HG03469 (cell line): ENCODE data around the gene ANAPC13.

Experiments used
- ATAC-seq: cut with Tn5 transposase; IDR thresholded peaks from one replicate; pipeline ENCODE4 v1.9.1; 2021; ENCODE audit warnings: mild to moderate bottlenecking, moderate library complexity, moderate number of reproducible peaks; ENCODE audit not compliant: unreplicated experiment

ANAPC13 gene, protein sequence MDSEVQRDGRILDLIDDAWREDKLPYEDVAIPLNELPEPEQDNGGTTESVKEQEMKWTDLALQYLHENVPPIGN

DNA sequence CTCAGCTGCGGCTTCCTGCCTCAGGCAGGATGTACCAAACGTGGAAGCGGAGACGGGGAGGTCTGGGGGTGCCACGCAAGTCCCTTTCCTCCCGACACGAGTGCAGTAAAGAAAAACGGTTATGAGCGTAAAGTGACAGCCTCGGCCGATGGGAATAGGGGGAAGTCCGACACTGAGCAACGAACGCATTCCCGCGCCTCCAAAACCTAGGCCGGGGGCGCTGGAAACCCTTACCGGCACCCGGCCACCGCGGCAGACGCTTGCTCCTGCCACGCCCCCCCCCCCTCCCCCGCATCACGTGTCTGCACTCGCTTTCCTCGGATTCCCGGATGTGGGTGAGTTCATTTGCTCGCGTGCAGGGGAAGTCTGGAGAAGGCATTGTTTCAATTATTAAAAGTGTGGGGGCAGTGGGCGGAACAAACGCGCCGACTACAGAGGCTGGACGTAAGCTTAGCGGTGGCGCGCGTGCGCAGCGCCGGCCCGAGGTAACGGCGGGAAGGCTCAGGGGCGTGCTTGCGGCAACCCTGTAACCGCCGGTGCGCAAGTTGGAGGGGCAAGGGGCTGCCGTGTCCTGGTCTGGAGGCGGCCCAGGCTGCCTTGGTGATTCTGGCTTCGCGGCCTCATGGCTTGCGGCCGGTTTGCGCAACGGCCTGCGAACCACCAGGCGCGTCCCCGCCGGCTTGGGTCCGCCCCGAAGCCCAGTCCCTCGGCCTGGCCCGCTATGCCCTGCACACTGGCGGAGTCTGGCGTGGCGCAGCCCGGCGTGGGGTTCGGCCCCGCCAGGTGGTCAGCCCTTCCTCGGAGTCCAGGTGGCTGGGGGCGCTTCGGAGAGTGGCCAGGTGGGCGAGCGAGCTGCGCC is at the start of gene ANAPC13, which contains the start of gene CEP63:
ANAPC13 (minus strand) TSS at position 268 of the 859 bp plus-strand sequence. CDS start 3,081 bp downstream, outside the sequence.
CEP63 (plus strand) TSS at position 340 of the 859 bp plus-strand sequence. CDS start 9,264 bp downstream, outside the sequence.
- peak; percentile 64 for ATAC-seq

DNA sequence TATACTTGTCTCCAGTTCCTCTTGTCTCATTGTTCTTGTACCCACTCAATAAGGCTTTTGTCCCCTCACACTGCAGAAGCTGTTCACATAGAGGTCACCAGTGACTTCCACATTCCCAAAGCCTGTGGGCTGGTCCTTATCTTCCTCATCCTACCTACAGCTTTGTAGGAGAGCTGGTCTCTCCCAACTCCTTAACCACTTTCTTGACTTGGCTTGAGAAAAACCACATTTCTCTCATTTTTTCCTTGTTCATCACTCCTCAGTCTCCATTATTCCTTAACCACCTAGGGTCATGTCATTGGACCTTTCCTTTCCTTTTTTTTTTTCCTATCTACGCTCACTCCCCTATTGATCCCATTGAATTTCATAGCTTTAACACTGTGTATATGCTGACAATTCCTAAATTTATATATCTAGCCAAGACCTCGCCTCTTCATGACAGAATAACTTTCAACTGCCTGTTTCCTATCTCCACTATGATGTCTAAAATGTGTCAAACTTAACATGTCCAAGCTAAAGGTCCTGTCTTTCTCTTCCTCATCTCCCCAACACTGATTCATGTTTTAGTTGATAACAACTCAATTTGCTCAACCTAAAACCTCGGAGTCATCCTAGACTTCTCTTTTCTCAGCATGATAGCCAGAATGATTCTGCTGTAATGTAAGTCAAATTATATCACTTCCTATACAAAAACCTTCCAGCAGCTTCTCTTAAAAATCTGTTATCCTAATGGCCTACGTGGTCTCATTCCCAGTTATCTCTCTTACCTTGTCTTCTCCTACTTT is 49.6 kb upstream of the ANAPC13 start:
- no peak for ATAC-seq

DNA sequence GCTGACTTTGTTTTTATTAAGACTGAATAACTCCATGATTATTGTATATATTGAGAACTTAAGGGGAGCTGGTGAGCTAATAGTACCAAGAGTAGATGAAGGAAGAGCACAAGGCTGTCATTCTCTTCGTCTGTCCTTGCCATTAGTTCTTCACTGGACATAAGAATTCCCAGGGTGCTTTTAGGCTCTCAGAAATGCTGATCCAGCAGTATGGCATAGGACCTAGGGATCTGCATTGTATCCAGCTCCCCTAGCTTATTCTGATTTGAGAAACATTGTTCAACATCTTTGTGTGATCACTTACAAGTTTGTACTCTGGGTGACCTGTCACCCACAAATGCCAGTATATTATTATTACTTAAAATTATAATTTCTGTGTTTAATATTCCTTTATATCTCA is 47.7 kb upstream of the ANAPC13 start:
- ATAC-seq, result no peak

DNA sequence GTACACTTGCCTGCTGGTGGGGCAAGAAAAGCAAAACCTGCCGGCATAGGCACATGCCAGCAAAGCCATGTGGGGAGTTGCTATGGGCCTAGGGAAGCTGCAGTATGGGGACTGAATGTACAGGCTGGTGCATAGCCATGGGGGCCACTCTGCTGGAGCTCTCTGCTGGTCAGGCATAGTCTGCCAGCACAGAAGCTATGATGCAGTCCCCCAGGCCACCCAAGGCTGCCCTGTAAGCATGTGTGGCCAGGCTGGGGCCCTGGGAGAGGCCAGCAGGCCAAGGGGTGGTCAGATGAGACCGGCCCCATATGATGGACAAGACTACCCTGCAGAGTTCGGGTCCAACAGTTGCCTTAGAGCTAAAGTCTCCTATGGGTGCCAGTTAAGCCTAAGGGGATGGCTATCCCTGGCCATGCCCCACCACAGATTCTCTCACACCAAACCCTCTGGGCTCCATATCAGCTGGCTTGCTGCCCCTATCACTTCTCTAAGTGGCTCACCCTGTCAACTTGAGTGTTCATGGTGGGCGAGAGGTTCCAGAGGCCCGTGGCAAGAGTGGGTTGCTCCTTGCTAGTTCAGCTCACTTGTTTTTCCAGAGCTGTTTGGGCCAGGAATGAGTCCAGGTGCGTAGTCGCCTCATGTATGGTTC is 41.9 kb upstream of the ANAPC13 start:
- no peak for ATAC-seq

DNA sequence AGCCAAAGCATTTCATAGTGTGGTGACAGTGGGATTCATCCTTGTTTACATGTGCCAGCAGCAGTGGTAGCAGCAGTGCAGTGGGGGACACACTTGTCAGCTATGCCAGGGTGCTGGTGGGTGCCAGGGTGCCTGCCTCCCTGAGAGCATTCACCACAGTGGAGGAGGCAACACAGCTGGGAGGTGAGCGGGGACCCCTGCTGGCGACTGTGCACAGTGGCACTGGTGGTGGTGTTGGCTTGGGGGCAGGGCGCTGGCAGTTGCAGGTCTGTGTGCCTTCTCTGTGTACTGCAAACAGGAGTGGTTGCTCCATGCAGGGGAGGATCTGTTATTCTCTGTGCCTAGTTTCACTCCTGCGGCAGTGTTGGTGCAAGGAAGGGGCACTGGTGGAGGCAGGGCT is 41.3 kb upstream of the ANAPC13 start:
- ATAC-seq, result no peak

DNA sequence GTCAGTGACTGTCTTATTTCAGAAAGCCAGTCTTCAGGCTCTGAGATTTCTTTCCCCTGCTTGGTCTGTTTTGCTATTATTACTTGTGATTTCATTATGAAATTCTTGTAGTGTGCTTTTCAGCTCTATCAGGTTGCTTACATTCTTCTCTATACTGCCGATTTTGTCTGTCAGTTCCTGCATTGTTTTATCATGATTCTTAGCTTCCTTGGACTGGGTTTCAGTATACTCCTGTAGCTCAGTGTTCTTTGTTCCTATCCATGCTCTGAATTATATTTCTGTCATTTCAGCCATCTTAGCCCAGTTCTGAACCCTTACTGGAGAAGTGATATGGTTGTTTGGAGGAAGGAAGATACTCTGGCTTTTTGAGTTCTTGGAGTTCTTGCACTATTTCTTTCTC is 40.5 kb upstream of the ANAPC13 start:
- no peak for ATAC-seq

DNA sequence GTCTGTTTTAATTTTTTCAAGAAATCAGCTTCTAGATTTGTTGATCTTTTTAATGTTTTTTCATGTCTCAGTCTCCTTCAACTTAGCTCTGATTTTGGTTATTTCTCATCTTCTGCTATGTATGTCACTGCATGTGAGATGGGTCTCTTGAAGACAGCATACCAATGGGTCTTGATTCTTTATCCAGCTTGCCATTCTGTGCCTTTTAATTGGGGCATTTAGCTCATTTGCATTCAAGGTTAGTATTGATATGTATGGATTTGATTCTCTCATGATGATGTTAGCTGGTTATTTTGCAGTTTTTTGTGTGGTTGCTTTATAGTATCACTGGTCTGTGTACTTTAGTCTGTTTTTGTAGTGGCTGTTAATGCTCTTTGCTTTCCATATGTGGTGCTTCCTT is 39.5 kb upstream of the ANAPC13 start:
- ATAC-seq, result no peak

DNA sequence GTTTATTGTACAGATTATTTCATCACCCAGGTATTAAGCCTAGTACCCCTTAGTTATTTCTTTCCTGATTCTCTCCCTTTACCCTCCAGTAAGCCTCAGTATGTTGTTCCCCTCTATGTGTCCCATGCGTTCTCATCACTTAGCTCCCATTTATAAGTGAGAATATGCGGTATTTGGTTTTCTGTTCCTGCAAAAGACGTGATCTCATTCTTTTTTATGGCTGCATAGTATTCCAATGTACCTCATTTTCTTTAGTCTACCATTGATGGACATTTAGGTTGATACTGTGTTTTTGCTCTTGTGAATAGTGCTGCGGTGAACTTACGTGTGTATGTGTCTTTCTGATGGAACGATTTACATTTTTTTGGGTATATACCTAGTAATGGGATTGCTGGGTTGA is 36.8 kb upstream of the ANAPC13 start:
- no peak for ATAC-seq

DNA sequence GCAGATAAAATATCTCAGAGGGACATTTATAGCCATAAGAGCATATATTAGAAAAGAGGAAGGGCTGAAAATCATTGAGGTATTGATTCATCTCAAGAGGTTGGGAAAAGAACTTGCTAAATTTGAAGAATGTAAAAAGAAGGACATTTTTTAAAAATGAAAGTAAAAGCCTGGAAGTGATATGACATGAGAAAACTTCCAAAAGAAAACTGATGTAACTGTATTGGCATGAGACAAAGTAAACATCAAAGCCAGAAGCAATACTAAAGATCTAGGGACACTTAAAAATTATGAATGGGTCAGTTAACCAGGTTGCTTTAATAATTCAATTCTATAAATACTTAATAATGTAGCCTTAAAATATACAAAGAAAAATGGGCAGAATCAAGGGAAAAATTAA is 32.0 kb upstream of the ANAPC13 start:
- no peak for ATAC-seq

DNA sequence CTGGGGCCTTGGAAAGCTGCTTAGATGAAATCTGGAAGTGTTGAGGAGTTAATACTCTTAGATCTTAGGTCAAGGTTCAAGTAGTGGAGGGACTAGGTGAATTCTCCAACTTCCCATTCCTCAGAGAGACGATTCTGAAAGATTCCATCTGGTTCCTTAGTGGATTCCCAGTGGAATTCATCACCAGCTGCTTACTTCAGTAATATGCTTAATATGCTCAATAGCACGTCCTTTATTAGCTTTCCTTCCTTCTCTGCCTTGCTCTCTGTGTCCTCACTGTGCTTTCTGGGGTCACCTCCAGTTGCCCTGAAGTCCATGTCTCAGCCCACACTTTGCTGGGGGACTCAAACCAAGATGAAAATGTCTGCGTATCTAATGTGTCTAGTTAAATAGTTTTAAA is 31.1 kb upstream of the ANAPC13 start:
- ATAC-seq, result no peak

DNA sequence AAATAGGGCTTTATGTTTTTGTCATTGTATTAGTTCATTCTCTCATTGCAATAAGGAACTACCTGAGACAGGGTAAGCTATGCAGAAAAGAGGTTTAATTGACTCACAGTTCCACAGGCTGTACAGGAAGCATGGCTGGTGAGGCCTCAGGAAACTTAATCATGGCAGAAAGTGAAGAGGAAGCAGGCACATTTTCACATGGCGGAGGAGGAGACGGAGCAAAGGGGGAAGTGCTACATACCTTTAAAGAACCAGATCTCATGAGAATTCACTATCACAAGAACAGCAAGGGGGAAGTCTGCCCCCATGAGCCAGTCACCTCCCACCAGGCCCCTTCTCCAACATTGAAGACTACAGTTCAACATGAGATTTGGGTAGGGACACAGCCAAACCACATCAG is 25.7 kb upstream of the ANAPC13 start:
- no peak for ATAC-seq

DNA sequence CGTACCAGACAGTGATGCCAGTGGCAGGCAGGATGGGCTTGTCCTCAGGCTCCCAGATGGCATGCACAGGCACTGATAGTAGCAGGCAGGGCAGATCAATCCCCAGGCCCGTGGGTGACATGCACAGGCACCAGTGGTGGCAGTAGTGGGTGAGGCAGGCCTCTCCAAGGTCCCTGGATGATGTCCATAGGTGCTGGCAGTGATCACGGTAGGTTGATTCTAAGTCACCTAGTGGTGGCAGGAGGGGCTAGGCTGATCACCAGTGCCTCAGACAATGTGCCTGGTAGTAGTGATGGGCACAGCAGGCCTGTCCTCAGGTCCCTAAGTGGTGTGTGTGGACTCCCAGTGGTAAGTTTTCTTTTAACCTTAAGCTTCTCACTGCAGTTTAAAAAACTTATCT is 19.7 kb upstream of the ANAPC13 start:
- no peak for ATAC-seq

DNA sequence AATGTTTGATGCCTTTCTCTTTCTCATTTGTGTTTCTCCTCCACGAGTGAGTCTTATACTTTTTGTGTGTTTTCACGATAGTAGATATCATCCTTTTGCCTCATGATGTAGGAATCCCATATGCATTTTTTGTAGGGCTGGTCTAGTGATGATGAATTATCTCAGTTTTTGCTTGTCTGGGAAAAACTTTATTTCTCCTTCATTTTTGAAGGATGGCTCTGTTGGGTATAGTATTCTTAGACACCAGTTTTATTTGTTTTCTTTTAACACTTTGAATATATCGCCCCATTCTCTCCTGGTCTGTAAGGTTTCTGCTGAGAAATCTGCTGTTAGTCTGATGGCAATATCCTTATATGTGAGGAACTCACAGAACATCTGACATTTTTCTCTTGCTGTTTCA is 18.3 kb upstream of the ANAPC13 start:
- ATAC-seq, result no peak

DNA sequence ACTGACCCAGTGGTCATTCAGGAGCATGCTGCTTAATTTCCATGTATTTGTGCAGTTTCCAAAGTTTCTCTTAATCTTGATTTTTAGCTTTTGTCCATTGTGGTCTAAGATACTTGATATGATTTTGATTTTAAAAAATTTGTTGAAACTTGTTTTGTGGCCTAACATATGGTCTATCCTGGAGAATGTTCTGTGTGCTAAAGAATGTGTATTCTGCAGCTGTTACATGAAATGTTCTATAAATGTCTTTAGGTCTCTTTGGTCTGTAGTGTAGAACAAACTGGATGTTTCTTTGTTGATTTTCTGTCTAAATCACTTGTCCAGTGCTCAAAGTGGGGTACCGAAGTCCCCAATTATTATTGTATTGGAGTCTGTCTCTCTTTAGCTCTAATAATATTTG is 17.5 kb upstream of the ANAPC13 start:
- ATAC-seq, result no peak

DNA sequence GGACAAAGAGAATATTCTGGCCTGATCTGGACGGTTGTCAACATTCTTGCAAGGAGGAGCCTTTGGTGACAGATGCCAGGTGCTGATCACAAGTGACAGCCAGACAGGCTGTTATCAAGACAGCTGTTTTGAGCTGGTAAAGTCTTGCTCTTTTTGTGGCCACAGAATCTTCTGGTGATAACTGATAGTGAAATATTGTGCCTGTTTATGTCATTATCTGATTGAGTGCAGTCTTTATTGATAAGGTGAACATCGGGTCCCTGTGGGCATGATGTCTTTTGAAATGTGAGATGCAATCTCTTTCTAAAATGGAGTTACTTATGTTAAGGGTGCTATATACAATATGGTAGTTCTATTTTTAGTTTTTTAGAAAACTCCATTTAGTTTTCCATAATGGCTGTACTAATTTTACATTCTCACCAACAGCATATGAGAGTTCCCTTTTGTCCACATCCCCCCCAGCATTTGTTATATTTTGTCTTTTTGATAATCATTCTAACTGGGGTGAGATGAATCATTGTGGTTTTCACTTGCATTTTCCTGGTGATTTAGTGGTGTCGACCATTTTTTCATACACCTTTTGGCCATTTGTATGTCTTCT is 10.8 kb upstream of the ANAPC13 start:
- no peak for ATAC-seq

DNA sequence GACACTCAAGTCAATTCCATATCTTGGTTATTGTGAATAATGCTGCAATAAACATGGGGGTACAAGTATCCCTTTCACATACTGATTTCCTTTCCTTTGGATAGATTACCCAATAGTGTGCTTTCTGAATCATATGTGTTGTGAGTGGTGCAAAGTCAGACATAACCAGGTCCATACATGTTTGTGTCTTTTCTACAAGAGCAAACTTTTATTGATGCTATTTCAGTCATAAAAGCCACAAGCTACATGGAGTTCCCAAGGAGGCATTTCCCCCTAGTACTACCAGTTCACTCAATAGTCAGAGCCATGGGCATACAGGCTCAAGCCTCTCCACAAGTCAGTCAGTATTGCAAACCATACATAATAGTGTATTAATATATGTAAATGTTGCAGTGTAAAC is 10.2 kb upstream of the ANAPC13 start:
- ATAC-seq, result no peak

DNA sequence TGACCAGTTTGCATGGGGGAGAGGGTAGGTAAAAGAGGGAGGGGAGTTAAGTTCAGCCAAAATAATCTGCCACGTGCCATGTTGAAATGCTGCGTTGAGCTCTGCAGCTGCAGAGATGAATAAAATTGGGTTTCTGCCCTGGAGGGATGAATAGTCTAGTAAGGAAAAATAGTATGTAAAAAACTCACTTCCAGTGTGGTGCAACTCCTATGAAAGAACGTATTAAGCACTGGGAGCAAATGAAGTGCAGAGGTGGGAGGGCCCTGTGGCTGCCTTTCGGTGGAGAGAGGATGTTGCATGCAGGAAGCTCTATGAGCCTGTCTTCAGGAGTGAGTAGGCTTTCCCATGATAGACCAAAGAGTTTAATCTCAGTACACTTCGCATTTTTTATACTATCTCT is 8.7 kb upstream of the ANAPC13 start:
- ATAC-seq, result no peak

DNA sequence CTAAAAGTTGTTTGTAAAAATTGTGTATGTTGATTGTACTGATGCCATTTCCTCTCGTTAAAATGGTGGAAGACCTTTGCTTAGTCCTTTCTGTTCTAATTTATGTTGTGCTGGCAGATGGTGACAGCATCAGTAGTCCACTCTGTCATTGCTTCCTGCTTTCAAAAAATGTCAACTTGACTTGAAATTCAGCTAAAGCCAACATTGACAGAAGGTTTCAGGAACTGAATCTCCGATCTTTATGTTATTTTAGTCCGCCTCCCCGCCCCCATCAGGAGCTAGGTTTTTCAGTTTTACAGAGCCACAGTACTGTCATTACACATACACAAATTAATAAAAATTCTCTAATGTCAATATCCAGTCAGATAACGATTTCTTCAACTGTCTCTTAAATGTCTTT is 1.6 kb upstream of the ANAPC13 start:
- no peak for ATAC-seq

DNA sequence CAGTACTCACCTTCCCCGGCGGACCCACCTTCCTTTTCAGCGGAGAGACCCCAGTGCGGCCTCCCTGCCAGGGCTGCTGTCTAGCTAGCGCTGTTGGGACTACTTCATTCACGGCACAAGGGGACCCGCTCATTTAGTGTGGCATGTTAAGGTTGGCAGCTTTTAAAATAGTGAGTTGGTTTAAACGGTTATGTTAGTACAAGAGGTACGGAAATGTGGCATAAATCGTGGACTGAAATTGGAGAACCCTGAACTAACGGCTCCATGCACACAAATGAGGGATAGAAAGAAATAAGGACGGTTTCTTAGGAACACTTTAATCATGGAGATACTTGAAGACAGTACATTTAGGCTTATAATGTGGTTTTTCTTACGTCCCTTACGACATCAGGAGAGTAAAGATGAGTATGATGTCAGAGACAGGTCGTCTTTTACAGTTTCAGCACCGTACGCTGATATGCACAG is 824 bp upstream of the ANAPC13 start:
- ATAC-seq, result no peak

DNA sequence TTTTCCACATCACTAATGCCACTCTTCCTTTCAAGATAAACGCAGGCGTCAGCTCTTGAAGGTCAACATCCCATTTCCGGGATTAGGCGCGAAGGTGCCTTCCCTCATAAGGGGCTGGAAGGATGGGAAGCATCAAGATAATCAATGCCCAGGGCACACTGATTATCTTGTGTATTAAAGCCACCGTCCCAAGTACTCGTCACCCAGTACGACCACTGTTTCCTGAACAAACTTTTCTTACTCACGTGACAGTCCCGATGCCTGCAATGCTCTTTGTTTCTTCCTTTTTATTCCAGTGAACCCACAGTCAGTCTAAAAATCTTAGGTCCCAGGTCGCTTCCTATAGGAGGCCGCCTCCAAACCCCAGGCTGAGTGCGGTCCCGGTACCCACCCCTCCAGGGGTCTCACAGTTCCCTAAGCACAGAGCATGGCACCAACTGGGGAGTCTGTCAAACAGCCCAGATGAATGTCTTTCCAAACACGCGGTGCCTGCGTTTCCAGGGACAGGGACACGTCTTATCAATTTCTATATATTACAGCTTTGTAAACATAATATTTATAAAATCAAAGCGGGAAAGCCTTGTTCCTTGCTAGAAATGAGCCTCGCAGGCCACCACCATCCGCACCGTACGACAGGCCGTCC is 589 bp downstream of the ANAPC13 start:
- no peak for ATAC-seq
